Activated naive CD8-positive, alpha-beta T cell treated with anti-CD3 and anti-CD28 coated beads, Interleukin-2, amount 10 ng/mL, durations not matched to agents 7 days and 5 days (primary cell): ENCODE measurements around the gene UBE2V1. TPM values are rescaled to one million over a fixed set of nuclear protein-coding genes. Genes with fewer than 3 reads are reported as not detected.

Experiments
- ATAC-seq: fragments of 150-1000 bp; cut with Tn5 transposase; one replicate; pipeline ENCODE4 v1.10.0; 2021; ENCODE audit warnings: low read depth, moderate library complexity
- POLR2A ChIA-PET: fragments of 350-600 bp; sonication (Branson Sonifier 250); formaldehyde crosslinking; loops from one replicate; lab custom pipeline; 2021; ENCODE audit warnings: antibody characterized with exemption; lab: Charles Lee
- DNase-seq: peaks from one replicate; pipeline ENCODE4 v3.0.0; 2021
- H3K27ac Mint-ChIP-seq: one replicate; pipeline ENCODE4 v1.8.0; 2022; ENCODE audit warnings: mild to moderate bottlenecking, mixed read lengths
- H3K27me3 Mint-ChIP-seq: one replicate; pipeline ENCODE4 v1.8.0; 2022; ENCODE audit warnings: mild to moderate bottlenecking, moderate library complexity, mixed read lengths
- H3K36me3 Mint-ChIP-seq: one replicate; pipeline ENCODE4 v1.8.0; 2021; ENCODE audit warnings: mild to moderate bottlenecking, mixed read lengths
- H3K4me1 Mint-ChIP-seq: one replicate; pipeline ENCODE4 v1.8.0; 2021; ENCODE audit warnings: mixed read lengths
- H3K4me3 Mint-ChIP-seq: one replicate; pipeline ENCODE4 v1.8.0; 2022; ENCODE audit warnings: mild to moderate bottlenecking, moderate library complexity, mixed read lengths
- H3K9me3 Mint-ChIP-seq: one replicate; pipeline ENCODE4 v1.8.0; 2021; ENCODE audit warnings: mixed read lengths
- total RNA-seq, 2 experiments: library from RNA; stranded (reverse); gene quantifications; one replicate each; pipeline ENCODE4 v1.2.3, GENCODE V29; 2021

Gene UBE2V1
- total RNA-seq, 2 experiments from 2014 or later: 124 to 140 TPM

DNA sequence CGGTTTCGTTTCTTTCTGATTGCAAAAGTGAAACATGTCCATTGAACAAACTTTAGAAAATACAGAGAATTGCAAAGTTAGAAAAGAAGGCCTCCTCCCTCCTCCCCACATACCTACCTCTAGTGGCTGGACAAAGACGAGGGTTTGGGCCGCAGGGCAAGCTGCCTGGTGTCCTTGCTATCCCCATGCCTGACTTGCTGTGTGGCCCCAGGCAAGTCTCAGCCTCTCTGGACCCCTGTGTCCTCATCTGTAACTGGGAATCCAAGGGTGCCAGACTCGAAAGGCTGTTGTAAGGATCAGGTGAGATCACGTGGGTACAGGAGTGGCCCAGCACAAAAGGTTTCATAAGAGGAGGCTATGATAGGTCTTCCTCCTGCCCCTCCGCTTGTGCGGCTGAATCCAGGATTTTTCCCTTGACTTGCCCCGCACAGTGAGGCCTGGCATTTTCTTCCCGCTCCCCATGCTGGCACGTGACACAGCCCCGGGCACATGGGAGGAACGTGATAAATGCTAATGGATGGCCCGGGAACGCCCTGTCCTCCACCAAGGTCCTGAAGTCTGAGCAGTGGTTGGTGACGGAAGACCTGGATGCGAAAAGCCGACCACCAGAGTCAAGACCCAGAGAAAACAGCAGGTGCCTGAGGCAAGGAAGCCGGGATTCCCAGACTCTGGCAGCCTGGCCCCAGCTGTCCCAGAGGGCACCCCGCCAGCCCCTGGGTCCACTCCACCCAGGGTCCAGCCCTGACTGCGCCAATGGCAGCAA, 55.8 kb downstream of the UBE2V1 start:
- ATAC-seq (no peak), DNase-seq (no peak)
- Mint-ChIP-seq H3K4me3 (no peak overlapping the region), H3K9me3 (no peaks in the 10 kb centered on the region), H3K27me3 (peaks cover 8% of the 10 kb centered on the region), H3K4me1 (peaks cover 1% of the 10 kb centered on the region), H3K36me3 (no peaks in the 10 kb centered on the region), H3K27ac (no peak overlapping the region)
- POLR2A ChIA-PET: interaction anchor here (1.6 kb wide), 1 partner anchor 78 kb away, joined by 3 read pairs; no protein-coding TSS in a partner anchor

- DNase-seq (no peak), ATAC-seq (no peak)
- H3K27ac Mint-ChIP-seq: no peak overlapping the region
- H3K4me3 Mint-ChIP-seq: no peak overlapping the region
- no peaks in the 10 kb centered on the region for H3K36me3 Mint-ChIP-seq
- POLR2A ChIA-PET: interaction anchor here (1.6 kb wide), 1 partner anchor 77 kb away, joined by 3 read pairs; no protein-coding TSS in a partner anchor
- no peaks in the 10 kb centered on the region for H3K9me3 Mint-ChIP-seq
- H3K27me3 Mint-ChIP-seq: peaks cover 9% of the 10 kb centered on the region
- peaks cover 1% of the 10 kb centered on the region for H3K4me1 Mint-ChIP-seq
These were observed 56.5 kb downstream of the UBE2V1 start for GRCh38 chr20:50056408-50056926.

- ATAC-seq (no peak), DNase-seq (no peak)
- H3K27me3 Mint-ChIP-seq: peaks cover 9% of the 10 kb centered on the region
- POLR2A ChIA-PET: no interaction called here
- no peaks in the 10 kb centered on the region for H3K36me3 Mint-ChIP-seq
- no peak overlapping the region for H3K27ac Mint-ChIP-seq
- H3K4me1 Mint-ChIP-seq: peaks cover 1% of the 10 kb centered on the region
- H3K4me3 Mint-ChIP-seq: no peak overlapping the region
- no peaks in the 10 kb centered on the region for H3K9me3 Mint-ChIP-seq
These were observed 57.3 kb downstream of the UBE2V1 start for GRCh38 chr20:50055524-50056083.

DNA sequence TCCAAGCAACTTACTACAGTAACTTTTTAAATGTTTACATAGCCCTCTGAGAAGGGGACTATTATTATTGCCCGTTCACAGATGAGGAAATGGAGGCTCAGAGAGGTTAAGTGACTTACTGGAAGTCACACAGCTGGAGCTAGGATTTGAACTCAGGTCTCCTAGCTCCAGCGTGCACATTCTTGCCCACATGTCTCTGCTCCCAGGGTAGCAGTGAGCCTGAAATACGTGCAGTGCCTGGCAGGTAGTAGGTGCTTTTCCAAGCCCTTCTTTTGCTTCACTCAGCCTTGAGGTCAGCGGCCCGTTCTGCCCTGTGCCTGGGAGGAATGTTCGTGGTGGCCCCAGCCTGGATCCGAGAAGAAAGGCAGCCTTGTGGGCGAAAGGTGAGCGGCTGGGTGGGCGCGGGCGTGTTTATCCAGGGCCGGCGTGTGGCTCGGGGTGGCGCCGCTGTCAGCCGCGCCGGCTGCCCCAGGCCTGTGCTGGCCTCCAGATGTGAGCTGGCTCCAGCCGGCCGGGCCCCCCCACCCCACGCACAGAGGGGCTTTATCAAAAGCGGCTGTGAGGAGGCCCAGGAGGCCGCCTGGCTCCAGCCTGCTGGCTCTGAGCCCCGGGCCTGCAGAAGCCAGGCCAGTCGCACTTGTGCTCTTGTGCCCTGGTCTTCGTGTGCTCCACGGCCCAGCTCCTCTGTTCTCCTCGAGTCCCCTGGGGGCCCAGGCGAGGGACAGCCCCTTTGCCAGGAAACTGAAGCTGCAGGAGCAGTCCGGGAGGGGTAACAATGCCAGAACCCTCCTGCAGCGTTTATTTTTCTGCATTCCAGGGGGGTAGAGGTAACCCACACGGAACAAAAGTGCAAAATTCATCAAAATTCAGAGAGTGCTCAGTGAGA, 58.1 kb downstream of the UBE2V1 start:
- Mint-ChIP-seq H3K4me1 (peaks cover 2% of the 10 kb centered on the region), H3K27ac (peak overlapping the region; percentile 9)
- POLR2A ChIA-PET: no interaction called here

DNA sequence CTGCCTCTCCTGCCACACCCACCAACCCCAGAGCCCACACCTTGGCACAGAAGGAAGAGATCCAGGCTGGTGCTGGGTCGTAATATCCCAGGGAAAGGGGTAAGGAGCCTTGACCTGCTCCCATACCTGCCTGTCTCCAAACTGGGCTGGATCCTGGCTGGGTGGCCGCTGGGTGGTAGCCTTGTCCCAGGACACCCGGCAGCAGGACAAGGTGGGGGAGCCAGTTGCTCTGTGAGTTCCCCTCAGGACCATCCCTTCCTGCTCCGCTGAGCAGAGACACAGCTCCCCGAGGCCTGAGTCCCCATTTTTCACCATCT, 58.8 kb downstream of the UBE2V1 start:
- Mint-ChIP-seq H3K9me3 (no peaks in the 10 kb centered on the region), H3K27ac (peak overlapping the region; percentile 9), H3K4me3 (no peak overlapping the region), H3K4me1 (peaks cover 6% of the 10 kb centered on the region), H3K27me3 (peaks cover 9% of the 10 kb centered on the region), H3K36me3 (no peaks in the 10 kb centered on the region)
- POLR2A ChIA-PET: no interaction called here
- ATAC-seq (no peak), DNase-seq (no peak)

More for the DNA sequence above, 58.1 kb downstream of the UBE2V1 start:
- Mint-ChIP-seq H3K9me3 (no peaks in the 10 kb centered on the region), H3K27me3 (peaks cover 9% of the 10 kb centered on the region), H3K36me3 (no peaks in the 10 kb centered on the region), H3K4me3 (no peak overlapping the region)
- no peak for ATAC-seq
- no peak for DNase-seq

GRCh38 chr20:50053362-50054230, 59.4 kb downstream of the UBE2V1 start:
- no peak overlapping the region for H3K27ac Mint-ChIP-seq
- H3K36me3 Mint-ChIP-seq: no peaks in the 10 kb centered on the region
- H3K27me3 Mint-ChIP-seq: peaks cover 9% of the 10 kb centered on the region
- no peak overlapping the region for H3K4me3 Mint-ChIP-seq
- H3K9me3 Mint-ChIP-seq: no peaks in the 10 kb centered on the region
- DNase-seq: no peak
- POLR2A ChIA-PET: no interaction called here
- ATAC-seq: no peak
- H3K4me1 Mint-ChIP-seq: peaks cover 11% of the 10 kb centered on the region

DNA sequence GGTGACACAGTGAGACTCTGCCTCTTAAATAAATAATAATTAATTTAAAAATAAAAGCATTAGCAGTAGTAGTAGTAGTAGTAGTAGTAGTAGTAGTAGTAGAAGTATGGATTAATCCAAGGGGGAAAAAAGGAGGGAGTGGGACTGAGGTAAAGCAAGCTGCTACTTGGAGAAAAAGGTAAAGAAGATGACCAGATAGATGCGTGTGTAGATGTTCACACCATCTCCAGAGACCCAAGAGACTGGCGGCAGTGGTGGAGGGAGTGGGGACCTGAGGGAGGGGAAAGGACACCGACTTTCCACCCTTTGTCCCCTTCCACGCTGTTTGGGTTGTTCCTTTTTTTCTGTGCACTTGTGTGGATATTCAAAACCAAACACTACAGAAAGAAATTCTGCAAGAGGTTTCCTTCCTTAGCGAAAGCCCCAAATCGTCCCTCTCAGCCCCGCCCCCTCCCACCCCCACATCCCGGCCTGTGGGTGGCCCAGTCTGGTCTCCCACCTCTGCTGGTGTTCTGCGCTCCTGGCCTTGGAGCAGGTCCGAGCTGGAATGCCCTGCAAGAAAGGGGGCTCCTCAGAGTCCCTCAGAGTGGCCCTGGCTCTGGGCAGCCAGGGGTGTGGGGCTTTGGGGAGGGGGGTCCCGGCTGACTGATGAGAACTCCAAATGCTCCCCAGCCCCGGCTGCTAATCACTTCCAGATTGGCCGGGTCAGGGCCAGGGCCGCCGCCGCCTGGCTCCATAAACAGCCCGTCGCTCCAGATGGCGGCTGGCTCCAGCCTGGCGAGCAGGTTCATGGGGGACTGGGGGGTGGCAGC, 60.2 kb downstream of the UBE2V1 start:
- no peak for ATAC-seq
- peaks cover 16% of the 10 kb centered on the region for H3K4me1 Mint-ChIP-seq

GRCh38 chr20:50050660-50051308, 62.2 kb downstream of the UBE2V1 start:
- ATAC-seq: no peak
- Mint-ChIP-seq H3K27me3 (peaks cover 11% of the 10 kb centered on the region), H3K36me3 (no peaks in the 10 kb centered on the region), H3K27ac (no peak overlapping the region), H3K9me3 (no peaks in the 10 kb centered on the region), H3K4me1 (peaks cover 15% of the 10 kb centered on the region), H3K4me3 (no peak overlapping the region)
- DNase-seq: no peak
- POLR2A ChIA-PET: no interaction called here

More for the DNA sequence above, 60.2 kb downstream of the UBE2V1 start:
- no peaks in the 10 kb centered on the region for H3K9me3 Mint-ChIP-seq
- no peaks in the 10 kb centered on the region for H3K36me3 Mint-ChIP-seq
- DNase-seq: no peak
- POLR2A ChIA-PET: no interaction called here
- H3K27ac Mint-ChIP-seq: no peak overlapping the region
- peaks cover 11% of the 10 kb centered on the region for H3K27me3 Mint-ChIP-seq
- H3K4me3 Mint-ChIP-seq: no peak overlapping the region

DNA sequence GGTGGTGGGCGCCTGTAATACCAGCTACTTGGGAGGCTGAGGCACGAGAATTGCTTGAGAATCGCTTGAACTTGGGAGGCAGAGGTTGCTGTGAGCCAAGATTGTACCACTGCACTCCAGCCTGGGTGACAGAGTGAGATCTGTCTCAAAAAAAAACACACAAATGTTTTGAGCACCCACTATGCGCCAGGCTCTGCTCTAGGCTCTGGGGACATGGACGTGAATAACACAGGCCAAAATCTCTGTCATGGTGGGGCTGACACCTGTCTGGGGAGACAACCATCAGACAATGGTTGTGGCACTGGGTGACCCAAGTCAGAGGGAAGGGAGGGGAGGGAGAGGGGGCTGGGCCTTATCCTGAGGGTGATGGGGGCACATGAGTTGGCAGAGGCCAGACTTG, 62.7 kb downstream of the UBE2V1 start:
- H3K36me3 Mint-ChIP-seq: no peaks in the 10 kb centered on the region
- DNase-seq (no peak), ATAC-seq (no peak)
- H3K9me3 Mint-ChIP-seq: no peaks in the 10 kb centered on the region
- peaks cover 15% of the 10 kb centered on the region for H3K4me1 Mint-ChIP-seq
- no peak overlapping the region for H3K4me3 Mint-ChIP-seq
- POLR2A ChIA-PET: no interaction called here
- H3K27ac Mint-ChIP-seq: no peak overlapping the region
- H3K27me3 Mint-ChIP-seq: peaks cover 11% of the 10 kb centered on the region

DNA sequence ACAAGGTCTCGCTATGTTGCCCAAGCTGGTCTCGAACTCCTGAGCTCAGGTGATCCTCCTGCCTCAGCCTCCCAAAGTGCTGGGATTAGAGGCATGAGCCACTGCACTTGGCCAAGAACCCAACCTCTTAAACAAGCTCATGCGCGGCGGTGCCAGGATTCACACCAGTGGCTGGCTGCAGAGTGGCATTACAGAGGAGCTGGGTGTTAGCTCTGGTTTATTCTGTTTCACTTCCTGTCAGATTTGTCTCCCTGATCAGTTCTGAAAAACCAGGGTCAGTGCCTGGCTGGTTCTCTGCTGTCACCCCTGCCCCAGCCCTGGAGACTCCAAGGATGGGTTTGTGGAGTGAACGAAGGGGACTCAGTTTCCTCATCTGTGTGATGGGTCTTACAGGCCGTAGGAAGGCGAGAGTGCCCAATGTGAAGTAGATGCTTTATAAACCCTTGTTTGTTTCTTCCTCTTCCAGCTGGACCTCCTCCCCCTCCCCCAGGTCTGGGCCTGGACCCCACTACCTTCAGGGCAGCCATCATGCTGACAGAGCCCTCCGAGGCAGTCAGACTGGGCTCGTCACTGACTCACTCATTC, 63.4 kb downstream of the UBE2V1 start:
- H3K27ac Mint-ChIP-seq: no peak overlapping the region
- no peak for DNase-seq
- no peaks in the 10 kb centered on the region for H3K36me3 Mint-ChIP-seq
- no peak for ATAC-seq
- peaks cover 10% of the 10 kb centered on the region for H3K27me3 Mint-ChIP-seq
- POLR2A ChIA-PET: no interaction called here
- no peak overlapping the region for H3K4me3 Mint-ChIP-seq
- peaks cover 15% of the 10 kb centered on the region for H3K4me1 Mint-ChIP-seq
- H3K9me3 Mint-ChIP-seq: no peaks in the 10 kb centered on the region

GRCh38 chr20:50048420-50049166, 64.4 kb downstream of the UBE2V1 start:
- POLR2A ChIA-PET: no interaction called here
- H3K9me3 Mint-ChIP-seq: no peaks in the 10 kb centered on the region
- H3K36me3 Mint-ChIP-seq: no peaks in the 10 kb centered on the region
- H3K27me3 Mint-ChIP-seq: peaks cover 8% of the 10 kb centered on the region
- ATAC-seq: peak; percentile 61
- H3K4me3 Mint-ChIP-seq: peak overlapping the region; percentile 18
- H3K27ac Mint-ChIP-seq: peak overlapping the region; percentile 49
- peak; percentile 54 for DNase-seq
- peaks cover 15% of the 10 kb centered on the region for H3K4me1 Mint-ChIP-seq
